Suppressor macrophage (primary cell): ENCODE results near the gene IZUMO1.
"Not testable (repeated sequence)": the region's sequence is repeated elsewhere in the genome, so short reads cannot be mapped to it uniquely, and the experiment has no call there.

Experiments
- DNase-seq, 4 experiments: peaks; one replicate each; pipeline ENCODE4 v3.0.0-alpha.2; 2020 to 2022

IZUMO1 gene

DNA sequence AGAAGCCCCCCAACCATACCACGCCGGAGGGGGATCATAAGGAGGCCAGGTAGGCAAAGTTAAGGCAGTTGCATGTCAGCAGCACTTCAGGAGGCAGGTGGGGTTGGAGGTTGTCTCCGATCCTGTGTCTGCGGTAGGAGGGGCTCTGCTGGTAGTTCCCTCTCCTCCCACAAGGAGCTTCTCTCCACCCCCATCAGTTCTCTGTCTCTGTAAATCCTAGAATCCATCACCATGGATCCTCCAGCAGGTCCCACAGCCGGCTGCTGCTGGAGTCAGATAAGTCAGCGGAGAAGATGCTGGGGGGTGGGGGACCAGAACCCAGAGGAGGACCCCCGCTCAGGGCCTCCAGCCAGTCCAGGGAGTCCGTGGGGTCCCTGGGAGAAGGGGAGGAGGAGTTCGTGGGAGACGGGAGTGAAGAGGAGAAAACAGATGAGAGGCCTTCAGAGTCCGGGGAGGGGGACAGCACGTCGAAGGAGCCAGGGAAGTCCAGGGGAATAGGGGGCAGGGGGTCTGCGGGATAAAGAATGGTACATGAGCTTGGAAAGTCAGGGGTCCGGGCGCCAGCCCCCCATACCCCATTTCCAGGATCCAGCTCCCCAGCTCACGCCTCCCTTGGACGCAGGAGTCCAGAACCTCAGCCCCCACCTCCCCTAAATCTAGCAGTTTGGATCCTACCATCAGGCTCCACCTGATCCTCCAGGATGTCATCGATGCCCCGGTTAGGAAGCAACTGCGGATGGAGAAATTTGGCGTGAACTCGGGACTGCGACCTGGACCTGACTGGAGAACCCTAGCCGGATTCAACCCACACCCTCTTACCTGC lies 33.5 kb downstream of the IZUMO1 start:
- peak in 1 of 4 experiments; percentile 32 for DNase-seq

DNA sequence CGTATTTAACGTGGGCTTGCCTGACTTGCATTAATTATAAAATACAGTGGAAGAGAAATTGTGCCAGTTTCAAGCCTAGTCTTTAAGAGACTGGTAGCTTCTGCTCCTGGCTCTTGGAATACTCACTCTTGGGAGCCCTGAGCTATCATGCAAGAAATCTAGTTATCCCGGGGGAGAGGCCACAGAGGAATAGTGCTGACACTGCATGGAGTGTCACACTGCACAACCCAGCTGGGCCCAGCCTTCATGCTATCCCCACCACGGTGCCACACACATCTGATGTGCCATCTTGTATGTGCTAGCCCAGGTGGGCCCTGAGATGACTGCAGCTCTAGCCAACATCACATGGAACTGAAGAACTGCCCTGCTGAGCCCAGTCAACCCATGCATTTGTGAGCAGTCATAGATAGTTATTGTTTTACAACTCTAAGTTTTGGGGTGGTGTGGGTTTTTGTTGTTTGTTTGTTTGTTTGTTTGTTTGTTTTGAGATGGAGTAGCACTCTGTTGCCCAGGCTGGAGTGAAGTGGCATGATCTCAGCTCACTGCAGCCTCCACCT lies 35.5 kb downstream of the IZUMO1 start:
- no peak for DNase-seq

DNA sequence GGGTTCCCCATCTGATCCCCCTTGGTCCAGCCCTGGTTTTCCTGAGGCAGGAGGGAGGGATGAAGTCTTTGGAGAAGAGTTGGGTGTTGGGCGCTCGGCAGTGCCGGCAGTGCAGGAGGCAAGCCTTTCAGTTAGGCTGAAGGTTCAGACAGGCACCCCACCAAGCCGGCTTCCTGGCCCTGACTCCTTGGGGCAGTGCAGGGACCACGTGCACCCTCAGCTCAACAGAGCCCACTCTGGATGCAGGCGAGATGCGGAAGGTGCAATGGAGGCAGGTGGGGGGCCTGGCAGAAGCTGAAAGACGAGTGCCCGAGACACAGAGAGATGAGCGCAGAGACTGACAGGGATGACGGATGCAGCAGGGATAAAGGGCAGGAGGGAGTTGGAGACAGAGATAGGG lies 38.2 kb downstream of the IZUMO1 start:
- no peak for DNase-seq

DNA sequence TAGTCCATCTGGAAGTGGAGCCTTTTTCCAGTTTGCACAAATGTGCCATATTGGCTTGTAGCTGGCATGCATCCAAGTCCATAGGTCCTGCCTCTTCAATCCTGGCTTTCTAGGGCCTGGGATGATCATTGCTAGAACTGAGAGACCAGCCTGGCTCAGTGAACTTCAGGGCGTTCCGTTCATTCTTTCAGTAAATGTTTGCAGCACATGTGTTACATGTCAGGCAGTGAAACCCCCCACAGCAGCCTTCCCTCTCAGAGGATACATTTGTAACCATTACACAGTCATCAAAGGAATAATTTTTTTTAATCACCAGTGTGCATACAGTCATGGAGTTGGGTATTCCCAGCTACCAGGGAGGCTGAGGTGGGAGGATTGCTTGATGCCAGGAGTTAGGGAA lies 41.3 kb downstream of the IZUMO1 start:
- DNase-seq: no peak

DNA sequence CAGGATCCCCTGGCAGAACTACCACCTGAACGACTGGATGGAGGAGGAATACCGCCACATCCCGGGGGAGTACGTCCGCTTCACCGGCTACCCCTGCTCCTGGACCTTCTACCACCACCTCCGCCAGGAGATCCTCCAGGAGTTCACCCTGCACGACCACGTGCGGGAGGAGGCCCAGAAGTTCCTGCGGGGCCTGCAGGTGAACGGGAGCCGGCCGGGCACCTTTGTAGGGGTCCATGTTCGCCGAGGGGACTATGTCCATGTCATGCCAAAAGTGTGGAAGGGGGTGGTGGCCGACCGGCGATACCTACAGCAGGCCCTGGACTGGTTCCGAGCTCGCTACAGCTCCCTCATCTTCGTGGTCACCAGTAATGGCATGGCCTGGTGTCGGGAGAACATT lies 43.4 kb downstream of the IZUMO1 start:
- no peak for DNase-seq

DNA sequence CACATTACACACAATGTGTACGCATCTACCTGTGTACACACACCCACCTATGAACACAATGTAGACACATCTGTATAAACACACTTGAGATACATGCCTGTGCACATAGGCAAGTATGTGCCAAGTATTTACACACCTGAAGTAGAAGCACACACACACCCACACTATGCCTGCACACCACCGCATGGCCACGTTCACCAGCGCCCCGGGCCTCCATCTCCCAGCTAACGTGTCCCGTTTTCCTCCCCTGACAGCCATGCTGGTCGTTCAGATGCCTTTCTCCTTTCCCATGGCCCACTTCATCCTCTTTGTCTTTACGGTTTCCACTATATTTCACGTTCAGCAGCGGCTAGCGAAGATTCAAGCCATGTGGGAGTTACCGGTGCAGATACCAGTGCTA lies 44.0 kb downstream of the IZUMO1 start:
- DNase-seq: no peak

DNA sequence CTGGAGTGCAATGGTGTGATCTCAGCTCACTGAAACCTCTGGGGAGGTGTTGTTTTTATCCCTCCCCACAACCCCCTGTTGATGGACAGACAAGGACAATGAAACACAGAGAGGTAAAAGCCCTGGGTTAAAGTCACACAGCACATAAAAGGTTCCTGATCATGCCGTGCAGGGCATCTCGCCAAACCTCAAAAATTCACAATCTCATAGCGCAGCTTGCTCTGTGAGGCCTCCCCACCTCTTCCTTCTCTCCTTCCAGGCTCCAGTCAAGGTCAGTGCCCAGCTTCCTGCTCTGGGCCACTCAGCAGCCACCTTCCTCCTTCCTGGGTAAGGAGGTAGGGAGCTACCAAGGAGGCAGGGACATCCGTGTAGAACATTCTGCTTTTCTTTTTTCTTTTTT lies 48.7 kb downstream of the IZUMO1 start:
- peak in 2 of 4 experiments; percentile 21 to 40 for DNase-seq

DNA sequence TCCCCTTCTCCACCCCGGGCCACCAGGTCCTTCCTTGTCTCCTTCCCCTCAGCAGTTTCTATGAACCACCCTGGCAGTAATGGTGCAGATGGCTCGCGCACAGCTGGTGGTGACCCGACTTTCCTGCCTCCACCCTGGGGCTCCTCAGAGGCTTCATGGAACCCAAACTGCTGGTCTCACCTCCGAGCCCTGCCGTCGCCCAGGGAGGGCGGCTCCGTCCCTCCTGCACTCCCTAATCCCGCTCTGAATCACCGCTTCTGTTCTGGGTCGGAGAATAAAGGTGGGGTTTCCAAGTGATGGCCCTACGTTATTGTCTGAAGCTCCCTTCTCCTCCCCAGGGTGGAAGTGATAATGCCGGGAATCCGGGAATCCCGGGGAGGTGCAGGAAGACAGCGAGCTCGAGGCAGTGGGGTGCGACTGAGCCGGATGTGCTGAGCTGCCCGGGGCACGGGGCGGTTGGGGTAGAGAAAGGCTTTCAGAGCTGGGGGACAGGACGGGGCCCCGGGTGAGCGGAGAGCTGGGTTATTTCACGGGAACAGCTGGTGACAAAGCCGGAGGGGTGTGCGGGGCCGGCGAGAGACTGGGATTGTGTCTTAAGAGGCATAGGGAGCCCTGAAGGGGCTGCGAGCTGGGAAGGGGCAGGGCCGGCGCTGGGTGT lies 50.2 kb downstream of the IZUMO1 start:
- DNase-seq: no peak

DNA sequence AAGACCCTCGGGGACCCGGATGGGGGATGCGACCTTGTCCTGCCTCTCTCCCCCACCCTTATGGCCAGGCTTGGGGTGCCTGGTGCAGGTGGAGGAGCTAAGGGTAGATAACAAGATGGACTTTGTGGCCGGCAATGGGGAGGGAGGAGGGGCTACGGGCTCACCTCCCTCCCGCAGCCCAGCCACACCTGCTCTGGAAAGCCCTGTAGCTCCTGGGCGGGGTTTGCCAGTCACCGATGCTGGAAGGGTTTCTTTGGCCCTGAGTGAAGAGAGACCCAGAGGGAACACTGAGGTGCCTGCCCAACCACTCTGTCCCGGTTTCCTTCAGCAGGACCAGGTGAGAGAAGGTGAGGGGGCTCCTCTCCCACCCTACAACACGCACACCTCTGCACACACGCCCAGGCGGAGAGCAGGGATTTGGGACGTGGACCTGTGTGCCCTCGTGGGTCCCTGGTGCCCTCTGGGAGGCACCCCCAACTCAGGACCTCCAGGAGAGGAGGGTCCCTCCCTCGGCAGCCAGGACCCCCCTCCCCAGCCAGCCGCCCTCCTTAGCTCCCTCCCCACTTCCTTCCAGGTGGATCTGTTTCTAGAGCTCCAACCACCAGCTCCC lies 50.9 kb downstream of the IZUMO1 start, which contains the start of gene FUT2:
TSS of gene FUT2 (plus strand) at position 229 of the 610 bp plus-strand sequence. CDS start 6,986 bp downstream, outside the sequence.
- no peak for DNase-seq

DNA sequence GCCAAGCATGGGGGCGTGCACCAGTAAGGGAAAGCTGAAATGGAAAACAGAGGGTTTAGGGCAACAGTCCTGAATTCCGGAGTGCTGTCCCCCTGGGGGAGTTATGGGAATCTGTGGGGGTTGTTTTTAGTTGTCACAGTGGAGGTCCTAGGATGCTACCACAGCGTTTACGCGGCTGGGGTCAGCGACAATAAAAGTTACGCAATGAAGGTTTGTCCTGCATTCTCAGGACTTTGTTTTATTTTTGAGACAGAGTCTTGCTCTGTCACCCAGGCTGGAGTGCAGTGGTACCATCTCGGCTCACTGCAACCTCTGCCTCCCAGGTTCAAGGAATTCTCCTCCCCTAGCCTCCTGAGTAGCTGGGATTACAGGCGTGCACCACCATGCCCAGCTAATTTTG lies 53.1 kb downstream of the IZUMO1 start:
- not testable (repeated sequence) for DNase-seq
